Stimulated activated CD4-positive, alpha-beta T cell treated with anti-CD3 and anti-CD28 coated beads, Interleukin-4, amount 100 ng/mL, for 48 hours (primary cell): ENCODE measurements around the gene GDF11.

Source experiments
- DNase-seq, 2 donors: peaks; one replicate each; pipeline ENCODE4 v3.0.0-alpha.2; 2020; ENCODE audit warnings: low read depth in 2 of 2

GDF11 gene

DNA sequence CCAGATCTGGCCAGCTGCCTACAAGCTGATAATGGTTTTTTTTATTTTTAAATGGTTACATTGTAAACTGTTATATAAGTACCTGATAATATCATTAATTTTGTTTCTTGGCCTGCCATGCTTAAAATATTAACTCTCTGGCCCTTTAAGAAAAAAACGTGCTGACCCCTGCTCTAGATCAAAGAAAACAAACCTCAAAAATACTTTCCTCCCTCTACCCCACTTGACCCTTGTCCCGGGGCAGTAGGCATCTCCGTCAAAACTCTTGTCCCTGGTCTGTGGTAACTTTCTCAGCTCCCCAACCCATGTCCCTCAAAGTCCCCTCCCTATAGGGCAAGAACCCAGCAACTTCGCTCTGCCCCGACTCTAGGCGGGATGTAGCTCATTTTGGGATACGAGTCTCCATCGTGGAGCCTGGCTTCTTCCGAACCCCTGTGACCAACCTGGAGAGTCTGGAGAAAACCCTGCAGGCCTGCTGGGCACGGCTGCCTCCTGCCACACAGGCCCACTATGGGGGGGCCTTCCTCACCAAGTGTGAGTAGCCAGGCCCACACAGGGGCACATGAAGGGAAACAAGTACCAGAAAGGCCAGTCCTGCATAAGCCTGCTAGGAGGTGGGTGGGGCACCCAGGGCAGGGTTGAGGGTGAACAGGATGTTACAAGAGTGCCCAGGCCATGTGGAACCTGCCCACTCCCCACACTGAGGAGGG is 19.3 kb upstream of the GDF11 start:
- no peak for DNase-seq

DNA sequence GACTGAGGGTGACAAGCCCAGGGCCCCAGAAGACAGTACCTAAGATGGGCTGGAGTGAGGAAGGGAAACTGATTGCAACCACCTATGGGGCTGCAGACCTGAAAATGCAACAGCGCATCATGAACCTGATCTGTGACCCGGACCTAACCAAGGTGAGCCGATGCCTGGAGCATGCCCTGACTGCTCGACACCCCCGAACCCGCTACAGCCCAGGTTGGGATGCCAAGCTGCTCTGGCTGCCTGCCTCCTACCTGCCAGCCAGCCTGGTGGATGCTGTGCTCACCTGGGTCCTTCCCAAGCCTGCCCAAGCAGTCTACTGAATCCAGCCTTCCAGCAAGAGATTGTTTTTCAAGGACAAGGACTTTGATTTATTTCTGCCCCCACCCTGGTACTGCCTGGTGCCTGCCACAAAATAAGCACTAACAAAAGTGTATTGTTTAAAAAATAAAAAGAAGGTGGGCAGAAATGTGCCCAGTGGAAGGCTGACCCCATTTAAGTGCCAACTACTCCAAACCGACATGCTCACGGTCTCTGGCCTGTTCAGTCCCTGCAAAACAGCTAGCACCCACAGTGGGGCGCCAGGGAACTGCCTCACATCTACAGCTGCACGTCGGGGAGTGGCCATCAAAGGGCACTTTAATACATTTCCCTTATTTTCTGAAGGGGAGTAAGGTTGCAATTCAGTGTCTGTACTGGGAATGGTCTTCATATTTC is 18.5 kb upstream of the GDF11 start:
- no peak for DNase-seq

DNA sequence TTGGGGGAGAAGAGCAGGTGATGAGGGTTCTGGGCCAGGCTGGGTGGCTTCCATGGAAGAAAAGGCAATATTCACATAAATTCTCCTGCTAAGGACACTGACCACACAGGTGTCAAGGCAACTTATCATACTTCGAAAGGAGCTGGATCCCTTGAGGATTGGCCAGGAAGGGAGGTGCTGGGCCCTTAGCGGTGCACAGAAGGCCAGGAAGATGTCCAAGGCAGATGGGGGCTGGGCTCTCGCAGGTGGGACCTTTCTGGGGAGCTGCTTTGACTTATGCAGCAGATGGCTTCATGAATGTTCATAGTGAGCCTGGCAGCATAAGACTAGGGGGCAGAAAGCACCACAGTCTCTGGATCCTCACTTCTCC is 18.0 kb upstream of the GDF11 start:
- no peak for DNase-seq

DNA sequence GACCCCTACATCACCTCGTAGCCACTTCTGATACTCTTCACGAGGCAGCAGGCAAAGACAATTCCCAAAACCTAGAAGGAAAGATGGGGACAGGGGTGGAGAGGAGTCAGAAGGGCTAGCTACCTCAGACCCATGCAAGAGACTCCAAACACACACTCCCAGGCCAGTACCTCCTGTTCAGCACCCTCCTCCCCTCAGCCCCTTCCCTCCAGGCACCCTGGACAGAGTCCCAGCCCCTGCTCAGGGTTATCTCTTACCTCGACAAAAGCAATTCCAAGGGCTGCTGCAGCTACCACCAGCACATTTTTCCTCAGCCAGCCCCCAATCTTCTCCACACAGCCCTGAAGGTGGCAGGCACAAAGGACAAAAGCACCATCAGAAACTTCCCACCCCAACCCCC is 17.4 kb upstream of the GDF11 start:
- no peak for DNase-seq

DNA sequence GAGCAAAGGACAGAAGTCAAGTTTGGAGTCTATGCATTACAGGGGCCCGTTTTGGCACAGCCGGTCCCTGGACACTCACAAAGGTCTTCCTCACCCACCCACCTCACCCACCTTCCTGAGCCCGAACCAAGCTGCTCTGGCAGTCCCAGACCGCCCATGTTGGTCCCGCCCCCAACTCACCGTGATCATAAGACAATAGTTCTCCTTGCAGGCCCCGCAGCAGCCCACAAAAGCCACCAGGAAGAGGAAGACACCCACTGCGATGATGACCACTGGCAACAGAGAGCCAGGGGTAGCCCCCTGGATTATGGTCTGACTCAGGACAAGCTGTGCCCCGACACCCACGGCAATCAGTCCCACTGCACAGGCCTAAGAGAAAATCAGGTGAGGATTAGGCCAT is 16.0 kb upstream of the GDF11 start:
- no peak for DNase-seq

DNA sequence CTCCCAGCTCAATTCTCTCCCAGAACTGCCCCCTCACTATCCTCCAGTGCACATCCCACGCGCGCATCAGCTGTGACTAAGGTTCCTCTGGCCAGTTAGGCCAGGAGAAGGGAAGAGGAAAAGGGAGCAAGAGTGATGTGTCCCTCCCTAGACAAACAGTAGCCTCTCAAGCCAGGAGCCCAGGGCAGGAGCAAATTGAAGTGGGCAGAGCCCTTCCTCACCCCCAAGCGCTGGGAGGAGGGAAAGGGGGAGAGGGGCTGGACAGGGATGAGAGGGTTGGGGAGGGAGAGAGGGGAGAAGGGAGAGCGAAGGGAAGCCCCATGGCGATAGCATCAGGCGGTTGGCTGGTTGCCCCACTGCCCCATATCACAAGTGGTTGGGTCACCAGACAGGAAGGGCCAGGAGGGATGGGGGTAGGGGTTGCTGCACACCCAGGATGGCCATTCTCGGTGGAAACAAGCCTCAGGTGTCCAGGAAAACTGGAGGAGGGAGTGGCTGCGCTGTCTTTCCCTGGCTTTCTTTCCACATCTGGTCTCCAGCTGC is 15.2 kb upstream of the GDF11 start:
- DNase-seq = no peak

DNA sequence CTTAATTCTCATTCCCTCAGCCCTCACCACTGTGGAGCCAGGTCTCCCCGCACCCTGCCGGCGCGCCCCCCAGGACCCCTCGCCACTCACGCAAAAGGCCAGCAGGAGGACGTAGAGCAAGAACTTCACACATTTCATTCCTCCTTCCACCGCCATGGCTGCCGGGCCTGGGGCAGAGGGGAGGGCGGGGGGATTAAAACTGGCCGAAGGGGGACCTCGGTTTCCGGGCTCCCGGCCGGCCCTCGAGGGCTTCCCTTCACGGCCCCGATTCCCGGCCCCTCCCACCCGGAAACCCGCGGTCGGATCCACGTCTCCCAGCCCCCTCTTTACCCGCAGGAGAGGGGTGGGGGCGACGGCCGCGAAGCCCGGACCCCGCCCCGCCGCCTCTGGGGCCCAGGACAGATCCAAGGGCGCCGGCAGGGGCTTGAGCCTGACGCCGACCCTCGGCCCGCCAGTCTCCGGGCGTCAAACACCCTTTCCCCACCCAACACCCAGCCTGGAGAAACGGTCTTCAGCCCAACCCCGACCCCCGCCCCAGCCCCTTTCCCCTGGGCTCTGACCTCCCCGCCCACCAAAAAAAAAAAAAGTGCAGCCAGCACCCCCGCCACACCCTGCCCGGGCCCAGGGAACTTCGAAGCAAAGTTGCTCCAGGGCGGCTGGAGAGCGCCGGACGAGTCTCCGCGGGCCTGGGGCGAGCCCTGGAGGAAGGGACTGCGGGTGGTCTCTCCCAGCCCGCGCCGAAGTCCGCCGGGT is 14.6 kb upstream of the GDF11 start:
- no peak for DNase-seq

DNA sequence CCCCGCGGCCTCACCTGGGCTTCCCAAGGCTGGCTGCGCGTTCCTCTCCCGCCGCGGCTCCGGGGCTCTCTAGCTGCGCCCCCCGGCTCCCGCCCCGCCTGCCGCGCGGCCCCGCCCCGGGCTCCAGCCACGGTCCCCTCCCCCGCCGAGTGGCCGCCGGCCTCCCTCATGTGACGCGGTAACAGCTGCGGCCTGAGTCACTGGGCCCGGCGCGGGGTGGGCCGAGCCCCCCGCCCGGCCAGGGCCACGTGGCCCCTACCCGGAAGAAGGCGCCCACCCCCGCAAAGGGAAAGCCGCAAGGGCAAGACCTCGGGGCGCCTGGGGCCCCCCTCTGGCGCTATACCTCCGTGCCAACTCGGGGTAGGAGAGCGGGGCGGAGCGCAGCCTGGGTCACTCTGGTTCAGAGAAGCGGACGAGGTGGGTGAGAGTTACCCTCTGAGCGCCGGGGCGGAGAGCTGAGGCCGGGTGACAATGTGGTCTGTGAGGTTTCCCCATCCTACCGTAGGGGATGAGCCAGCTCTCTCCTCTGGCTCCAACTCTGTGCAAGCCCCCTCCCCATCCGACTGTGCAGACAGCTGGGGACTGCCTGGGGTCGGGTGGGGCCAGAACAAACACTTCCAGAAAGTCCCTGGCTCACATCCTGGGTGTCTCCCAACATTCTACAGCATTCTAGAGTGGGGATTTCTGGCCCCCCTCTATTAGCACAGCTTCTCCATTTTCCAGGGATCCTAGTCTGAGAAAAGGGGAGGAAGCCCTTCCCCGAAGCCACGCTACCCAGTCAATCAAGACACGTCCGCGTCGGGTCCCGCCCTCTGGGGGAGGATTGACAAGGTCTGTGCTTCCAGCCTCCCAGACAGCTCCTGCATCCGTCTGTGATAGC is 13.7 kb upstream of the GDF11 start, which contains the start of gene CD63:
Gene CD63, minus strand, starts transcription at position 71 of the 880 bp plus-strand sequence. CDS start 668 bp downstream, outside the sequence.
- DNase-seq = peak; percentile 68 to 76

DNA sequence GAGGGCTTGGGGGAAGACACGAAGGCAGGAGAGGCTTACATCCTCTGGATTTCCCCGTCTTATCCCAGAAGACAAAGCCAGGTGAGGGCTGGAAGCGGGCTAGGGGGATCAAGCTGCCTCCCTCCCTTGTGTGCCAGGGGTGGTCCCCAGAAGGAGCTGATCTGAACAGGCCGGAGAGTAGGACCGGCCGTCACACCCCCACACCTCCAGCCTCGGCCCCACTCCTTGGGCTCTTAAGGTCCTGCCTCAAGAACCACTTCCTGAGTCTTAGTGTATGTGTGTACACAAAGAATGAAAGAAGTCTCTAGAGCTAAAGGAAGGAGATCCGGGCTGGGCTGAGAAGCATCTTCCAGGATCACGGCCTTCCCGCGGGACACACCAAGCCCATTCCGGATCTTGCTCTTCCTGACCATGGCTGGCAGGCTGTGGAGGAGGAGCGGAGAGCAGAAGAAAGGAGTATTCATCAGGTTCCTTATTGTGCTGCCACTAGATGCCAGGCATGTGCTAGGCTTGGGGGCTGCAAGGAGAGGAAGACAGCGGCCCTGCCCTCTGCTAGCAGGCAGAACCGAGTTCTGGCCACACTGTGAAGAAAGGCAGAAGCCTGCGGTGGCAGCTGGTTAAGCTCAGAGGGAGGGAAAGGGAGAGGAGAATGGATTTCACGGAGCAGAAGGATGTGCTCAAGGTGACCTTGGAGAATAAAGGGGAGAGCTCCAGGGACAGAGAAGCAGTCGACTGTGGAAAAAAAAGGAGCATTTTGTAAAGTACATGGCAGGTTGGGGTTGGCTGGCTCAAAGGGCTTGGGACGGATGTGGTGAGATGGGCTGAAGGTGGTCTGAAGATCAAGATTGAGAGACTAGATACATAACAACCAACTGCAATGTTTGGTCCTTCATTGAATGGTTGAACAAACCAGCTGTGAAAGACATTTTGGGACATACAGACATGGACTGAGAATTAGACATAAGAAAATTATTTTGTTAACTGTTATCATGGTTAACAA is 12.8 kb upstream of the GDF11 start:
- DNase-seq = no peak

DNA sequence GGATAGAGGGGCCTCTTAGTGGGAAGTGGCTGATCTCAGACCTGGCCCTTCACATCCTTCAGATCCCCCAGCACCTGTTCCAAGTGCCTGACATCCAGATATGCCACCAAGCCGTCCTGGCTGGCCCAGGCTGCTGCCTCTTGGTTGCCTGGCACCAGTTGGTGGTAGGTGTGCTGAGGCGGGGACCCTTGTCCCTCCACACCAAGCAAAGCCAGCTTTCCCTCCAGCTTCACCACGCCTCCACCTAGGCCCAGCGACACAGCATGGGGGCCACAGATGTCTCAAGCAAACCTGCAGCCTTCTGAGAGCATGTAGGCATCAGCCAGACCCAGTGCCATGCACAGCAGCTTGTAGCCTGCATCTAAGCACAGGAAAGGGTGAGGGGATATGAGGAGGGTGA is 10.6 kb upstream of the GDF11 start:
- DNase-seq = no peak

DNA sequence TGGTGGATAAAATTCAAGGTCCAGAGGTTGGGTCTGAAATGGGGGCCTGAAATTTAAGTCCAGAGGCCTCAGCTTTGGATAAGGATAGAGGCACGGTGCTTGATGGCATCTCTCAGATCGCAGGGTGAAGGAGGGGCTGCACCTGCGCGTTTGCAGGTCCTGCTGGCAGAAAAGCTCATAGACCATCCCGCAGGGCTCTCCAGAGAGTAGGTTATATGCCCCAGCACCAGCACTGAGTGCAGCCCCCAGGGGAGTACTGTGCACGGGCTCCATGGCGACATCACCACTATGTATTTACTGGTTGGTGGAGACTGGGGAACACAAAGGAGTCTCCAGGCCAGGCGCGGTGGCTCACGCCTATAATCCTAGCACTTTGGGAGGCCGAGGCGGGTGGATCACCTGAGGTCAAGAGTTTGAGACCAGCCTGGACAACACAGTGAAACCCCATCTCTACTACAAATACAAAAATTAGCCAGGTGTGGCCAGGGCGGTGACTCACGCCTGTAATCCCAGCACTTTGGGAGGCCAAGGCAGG is 9.8 kb upstream of the GDF11 start:
- no peak for DNase-seq

DNA sequence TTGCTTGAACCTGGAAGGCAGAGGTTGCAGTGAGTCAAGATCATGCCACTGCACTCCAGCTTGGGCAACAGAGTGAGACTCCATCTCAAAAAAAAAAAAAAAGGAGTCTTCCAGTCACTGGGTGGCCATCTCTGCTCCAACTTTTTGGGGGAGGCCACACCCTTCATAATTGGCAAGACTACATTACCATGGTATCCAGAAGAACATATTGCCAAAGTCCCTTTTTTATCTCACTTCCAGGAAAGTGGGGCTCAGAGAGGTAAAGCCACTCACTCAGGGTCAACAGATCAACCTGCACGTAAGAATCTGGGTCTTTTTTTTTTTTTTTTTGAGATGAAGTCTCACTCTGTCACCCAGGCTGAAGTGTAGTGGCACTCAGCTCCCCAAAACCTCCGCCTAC is 9.1 kb upstream of the GDF11 start:
- no peak for DNase-seq

DNA sequence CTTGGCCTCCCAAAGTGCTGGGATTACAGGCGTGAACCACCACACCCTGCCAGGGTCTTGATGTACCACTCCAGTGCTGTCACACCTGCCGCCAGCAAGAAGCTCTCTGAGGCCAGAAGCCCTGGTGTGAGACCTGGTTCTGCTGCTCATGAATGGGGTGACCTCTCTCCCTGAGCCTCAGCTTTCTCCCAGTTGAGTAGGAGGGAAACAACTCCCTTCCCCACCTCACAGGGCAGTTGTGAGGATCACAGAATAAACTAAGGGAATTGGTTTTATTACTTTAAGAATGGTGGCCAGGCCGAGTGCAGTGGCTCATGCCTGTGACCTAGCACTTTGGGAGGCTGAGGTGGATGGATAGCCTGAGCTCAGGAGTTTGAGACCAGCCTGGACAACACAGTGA is 8.3 kb upstream of the GDF11 start:
- DNase-seq = no peak

DNA sequence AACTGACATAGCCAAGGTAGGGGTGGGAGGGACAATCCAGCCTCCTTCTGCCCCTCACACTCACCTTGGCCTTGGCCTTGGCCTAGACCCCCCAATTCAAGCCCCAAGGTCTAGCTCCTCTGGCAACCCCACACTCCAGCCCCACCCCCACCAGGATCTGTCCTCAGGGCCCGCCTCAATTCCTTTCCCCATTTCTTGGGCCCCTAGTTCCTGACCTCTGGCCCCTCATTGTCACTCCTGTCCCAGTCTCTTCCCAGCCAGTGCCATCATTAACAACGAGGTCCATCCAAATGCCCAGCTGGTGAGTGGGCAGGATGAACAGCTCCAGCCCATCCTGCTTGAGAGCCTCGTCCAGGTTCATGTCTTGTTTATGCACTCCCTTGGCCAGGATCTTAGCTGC is 6.8 kb upstream of the GDF11 start:
- no peak for DNase-seq

DNA sequence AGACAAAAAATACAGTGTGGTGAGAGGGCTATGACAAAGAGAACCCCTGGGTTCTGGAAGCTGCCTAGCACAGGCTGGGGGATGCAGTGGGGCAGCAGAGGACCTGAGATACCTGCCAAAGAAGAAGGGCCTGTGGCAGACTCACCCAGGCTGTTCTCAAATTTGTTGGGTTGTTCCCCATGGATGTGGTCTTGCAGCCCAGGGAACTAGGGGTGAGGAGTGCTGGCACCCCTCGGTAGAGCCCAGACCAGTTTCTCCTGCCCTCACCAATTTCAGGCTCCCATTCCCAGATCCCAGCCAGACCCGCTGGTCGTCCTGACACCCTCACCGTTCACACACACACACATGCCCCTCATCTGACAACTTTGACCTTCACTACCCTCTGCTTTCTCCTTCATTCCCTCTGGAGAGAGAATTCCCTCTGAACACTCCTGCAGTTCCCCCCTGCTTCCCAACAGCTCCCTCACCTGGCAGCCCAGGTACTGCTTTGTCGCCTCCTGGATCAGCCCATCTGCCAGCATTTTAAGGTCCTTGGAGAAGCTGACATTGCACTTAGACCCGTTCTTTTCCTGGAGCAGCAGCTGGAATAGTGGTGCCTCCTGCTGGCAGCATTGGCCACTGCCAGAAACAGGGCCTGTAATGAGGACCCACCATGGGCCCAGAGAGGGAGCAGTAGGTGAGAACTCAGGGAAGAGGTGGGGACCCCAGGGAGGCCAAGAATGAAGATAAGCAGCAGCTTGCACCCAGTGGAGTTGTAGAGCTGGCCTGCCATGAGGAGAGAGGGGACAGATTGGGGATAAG is 5.9 kb upstream of the GDF11 start:
- DNase-seq = peak in 1 of 2 donors; percentile 59

DNA sequence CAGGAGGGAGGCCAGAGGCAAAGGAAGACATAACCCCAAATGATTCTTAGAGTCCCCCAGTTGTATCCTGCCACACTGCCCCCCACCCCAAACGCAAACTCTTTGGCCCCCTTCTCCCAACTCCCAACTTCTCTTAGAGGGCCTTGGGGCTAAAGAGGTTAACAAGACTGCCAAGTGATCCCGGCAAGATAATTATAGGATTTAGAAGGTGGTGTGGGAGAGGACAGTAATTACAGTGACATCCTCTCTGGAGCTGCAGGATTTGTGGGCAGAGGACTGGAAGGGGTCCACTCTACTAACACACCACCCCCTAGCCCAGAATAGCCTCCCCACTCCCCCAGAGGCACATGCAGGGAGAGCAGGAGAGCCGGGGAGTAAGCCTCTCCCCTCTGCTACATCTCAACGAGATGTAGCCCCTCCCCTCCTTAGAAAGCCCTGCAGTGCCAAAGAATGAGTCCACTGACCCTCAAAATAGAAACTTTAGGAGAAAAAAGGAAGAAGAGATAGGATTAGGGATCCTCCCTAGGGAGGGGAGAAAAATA is 5.3 kb upstream of the GDF11 start:
- DNase-seq = no peak

DNA sequence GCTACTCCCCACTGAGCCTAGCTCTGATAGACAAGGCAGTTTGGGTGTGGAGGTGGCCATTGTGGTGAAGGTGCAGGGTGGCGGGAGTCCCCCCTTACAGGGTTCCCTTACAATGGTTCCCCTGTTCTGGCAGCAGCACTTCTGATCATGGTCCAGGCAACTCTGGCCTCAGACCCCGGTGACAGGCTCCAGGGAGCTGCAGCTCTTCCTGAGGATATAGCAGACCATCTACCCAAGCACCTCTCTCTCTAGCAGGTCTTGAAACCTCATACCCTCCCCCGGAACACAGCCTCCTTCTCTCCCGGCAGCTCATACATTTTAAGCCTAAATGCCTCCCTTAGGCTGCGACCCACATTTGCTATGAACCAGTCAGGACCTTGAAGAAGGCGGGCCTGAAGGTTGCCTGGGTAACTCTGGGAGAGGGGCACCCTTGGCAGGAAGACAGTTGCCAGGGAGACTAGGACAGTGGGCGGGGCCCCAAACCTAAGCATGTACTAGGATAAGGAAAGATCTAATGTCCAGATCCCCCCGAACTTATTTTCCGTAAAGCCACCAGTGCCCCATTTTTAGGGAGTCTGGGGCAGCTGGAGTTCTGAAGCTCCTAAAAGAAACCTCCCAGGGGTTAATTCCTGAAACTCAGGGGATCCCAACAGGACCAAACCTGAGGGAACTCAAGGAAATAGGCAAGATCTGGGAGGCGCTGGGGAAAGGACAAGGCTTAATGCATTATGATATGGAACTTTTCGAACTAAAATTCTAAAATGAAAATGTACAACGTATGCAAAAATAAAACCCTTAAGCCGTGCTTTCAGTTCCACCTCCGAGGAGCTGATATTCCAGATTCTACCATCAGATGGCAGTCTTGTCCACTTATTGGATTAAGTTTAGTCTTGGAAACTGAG is 4.5 kb upstream of the GDF11 start:
- peak in 1 of 2 donors; percentile 76 for DNase-seq

DNA sequence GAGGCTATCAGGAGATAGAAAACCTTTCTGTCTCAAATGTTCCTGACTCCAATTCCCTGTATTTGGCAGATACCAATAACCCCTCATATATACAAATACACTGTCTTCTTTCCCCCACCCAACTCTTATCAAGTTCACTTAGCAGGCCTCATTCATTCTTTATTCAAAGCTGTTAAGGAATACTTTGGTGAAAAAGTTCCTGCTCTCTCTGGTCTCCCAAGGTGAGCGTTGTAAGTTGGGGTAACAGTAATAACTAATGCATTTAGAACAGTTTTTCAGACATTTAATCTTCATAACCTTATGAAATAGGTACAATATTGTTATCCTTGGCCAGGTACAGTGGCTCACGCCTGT is 3.9 kb upstream of the GDF11 start:
- no peak for DNase-seq
